ENCODE results near the gene PTTG1IP. TPM values are rescaled to one million over a fixed set of nuclear protein-coding genes. Genes with fewer than 3 reads are reported as not detected.

Gene PTTG1IP
- total RNA-seq, 1 experiment from 2014 or later: 136 TPM

DNA sequence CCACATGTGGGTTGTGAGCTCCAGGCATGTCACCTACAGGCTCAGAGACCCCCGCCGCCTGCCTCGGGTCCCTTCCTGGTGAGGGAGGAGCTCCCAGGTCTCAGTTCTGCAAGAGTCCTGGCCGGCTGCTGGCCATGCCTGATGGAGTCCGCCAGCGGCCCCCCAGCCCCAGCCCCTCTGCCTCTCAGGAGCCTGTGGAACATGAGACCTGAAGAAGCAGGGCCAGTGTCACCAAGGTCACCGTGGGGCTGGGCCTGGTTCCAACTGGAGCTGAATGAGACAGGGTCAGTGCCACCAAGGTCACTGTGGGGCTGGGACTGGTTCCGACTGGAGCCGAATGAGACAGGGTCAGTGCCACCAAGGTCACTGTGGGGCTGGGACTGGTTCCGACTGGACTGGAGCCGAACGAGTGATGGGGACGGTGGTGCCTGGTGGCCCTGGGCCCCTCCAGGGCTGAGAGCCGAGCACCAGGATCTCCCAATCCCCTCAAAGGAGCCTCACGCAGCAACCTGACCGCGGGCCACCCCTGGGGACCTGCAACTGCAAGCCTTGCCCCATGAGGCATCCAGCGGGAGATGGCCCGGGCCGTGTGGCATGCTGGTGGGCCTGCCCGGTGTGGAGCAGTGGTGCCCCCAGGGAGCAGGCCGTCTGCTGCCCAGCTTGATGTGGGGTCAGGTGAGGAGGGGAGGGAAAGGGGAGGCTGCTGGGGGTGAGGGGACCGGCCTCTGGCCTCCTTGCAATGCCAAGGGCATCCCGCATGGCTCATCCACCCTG, 14.5 kb upstream of the PTTG1IP start:
- peaks cover 4% of the 10 kb centered on the region for H3K36me3 Mint-ChIP-seq (ENCODE audit: insufficient read depth, unreplicated experiment)
- no peak for DNase-seq
- no peaks in the 10 kb centered on the region for H3K4me1 Mint-ChIP-seq (ENCODE audit: low read depth, unreplicated experiment)
- CTCF ChIA-PET: no interaction called here
- no TSS peak for BruUV-seq (replicated peaks)
- peaks cover 17% of the 10 kb centered on the region for H3K27me3 Mint-ChIP-seq (ENCODE audit: unreplicated experiment)
- intact Hi-C loops (cut with micrococcal nuclease; ENCODE audit: unreplicated experiment): no loop called here
- TF ChIP-seq, protein P1, sequence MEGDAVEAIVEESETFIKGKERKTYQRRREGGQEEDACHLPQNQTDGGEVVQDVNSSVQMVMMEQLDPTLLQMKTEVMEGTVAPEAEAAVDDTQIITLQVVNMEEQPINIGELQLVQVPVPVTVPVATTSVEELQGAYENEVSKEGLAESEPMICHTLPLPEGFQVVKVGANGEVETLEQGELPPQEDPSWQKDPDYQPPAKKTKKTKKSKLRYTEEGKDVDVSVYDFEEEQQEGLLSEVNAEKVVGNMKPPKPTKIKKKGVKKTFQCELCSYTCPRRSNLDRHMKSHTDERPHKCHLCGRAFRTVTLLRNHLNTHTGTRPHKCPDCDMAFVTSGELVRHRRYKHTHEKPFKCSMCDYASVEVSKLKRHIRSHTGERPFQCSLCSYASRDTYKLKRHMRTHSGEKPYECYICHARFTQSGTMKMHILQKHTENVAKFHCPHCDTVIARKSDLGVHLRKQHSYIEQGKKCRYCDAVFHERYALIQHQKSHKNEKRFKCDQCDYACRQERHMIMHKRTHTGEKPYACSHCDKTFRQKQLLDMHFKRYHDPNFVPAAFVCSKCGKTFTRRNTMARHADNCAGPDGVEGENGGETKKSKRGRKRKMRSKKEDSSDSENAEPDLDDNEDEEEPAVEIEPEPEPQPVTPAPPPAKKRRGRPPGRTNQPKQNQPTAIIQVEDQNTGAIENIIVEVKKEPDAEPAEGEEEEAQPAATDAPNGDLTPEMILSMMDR (IDR thresholded peaks at IDR 0.05; ENCODE audit: unreplicated experiment): no peak
- H3K4me3 Mint-ChIP-seq (ENCODE audit: low read depth, unreplicated experiment): no peak overlapping the region
- no peak overlapping the region for H3K27ac Mint-ChIP-seq (ENCODE audit: unreplicated experiment)
- no peaks in the 10 kb centered on the region for H3K9me3 Mint-ChIP-seq (ENCODE audit: low read depth, unreplicated experiment)

DNA sequence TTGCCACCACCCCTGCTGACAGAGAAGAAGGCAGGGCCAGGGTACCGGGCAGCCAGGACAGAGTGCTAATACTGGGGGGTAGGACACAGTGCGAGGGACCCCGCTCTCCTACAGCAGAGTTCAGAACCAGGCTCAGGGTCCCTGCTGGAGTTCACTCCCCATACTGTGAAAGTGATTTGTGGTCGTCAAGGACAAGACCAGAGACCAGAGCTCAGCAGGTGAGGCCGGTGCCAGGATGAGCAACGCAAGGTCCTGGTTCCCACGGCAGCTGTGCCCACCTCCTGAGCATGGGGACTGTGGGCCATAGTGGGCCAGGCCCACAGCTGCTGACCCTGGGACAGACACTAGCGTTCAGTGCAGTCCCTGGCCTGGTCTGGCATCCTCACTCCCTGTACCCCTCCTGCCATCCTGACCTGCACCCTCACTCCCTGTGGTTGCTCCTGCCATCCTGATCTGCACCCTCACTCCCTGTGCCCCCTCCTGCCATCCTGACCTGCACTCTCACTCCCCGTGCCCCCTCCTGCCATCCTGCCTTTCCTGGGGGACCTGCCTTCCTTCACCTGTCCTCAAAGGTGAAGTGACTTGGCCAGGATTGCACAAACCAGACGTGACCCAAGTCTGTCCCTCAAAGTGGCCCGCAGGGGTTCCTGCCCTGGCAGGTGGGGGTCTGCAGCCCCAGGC, 13.8 kb upstream of the PTTG1IP start:
- no peak overlapping the region for H3K27ac Mint-ChIP-seq (ENCODE audit: unreplicated experiment)
- no peak for DNase-seq
- TF ChIP-seq, protein P1 (IDR thresholded peaks at IDR 0.05; ENCODE audit: unreplicated experiment): no peak
- intact Hi-C loops (cut with micrococcal nuclease; ENCODE audit: unreplicated experiment): no loop called here
- H3K27me3 Mint-ChIP-seq (ENCODE audit: unreplicated experiment): peaks cover 23% of the 10 kb centered on the region
- no peak overlapping the region for H3K4me3 Mint-ChIP-seq (ENCODE audit: low read depth, unreplicated experiment)
- H3K9me3 Mint-ChIP-seq (ENCODE audit: low read depth, unreplicated experiment): no peaks in the 10 kb centered on the region
- H3K36me3 Mint-ChIP-seq (ENCODE audit: insufficient read depth, unreplicated experiment): peaks cover 4% of the 10 kb centered on the region
- CTCF ChIA-PET: no interaction called here
- no TSS peak for BruUV-seq (replicated peaks)
- H3K4me1 Mint-ChIP-seq (ENCODE audit: low read depth, unreplicated experiment): peaks cover 5% of the 10 kb centered on the region

DNA sequence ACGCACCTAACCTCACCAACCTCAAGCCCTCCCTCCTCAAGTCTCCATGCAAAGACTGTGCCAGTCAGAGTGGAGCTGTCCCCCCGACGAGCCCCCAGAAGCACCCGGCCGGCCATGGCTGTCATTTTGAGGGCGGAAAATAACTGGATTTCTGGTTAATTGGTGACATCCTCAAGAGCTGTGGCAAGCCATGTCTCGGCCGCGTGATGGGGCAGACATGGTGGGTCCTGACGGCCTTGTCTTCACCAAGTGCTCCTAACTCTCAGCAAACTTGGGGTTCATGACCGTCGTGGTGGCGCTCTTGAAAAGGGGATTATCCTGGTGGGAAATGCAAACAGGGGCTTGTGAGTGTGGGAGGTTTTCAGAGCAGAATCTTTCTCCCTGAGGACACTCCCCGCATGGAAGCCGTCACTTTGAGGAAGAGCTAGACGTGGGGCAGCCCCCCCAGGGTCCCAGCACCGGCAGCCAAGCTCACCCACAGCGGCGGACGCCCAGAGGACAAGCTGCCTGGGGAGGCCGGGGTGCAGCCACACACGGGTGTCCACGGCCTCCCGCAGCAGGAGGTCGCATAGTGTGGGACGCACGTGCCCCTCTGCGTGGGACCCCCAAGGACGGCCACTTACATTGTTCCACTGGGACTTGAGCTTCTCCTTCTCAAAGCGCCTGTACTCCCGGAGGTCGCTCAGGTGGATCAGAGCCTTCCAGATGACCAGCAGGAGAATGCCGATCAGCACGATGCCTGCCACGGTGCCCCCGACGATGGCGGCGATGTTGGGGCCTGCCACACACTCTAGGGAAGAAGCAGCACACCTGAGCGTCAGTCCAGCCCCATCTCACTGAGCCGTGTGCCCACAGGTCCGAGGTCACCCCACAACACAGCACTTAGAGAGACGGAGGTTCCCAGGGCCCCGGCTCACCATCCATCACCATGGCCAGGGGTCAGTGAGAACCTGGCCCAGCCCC, 12.9 kb upstream of the PTTG1IP start:
- no peaks in the 10 kb centered on the region for H3K9me3 Mint-ChIP-seq (ENCODE audit: low read depth, unreplicated experiment)
- CTCF ChIA-PET: no interaction called here
- H3K27me3 Mint-ChIP-seq (ENCODE audit: unreplicated experiment): peaks cover 31% of the 10 kb centered on the region
- no peak overlapping the region for H3K4me3 Mint-ChIP-seq (ENCODE audit: low read depth, unreplicated experiment)
- intact Hi-C loops (cut with micrococcal nuclease; ENCODE audit: unreplicated experiment): no loop called here
- H3K4me1 Mint-ChIP-seq (ENCODE audit: low read depth, unreplicated experiment): peaks cover 14% of the 10 kb centered on the region
- H3K27ac Mint-ChIP-seq (ENCODE audit: unreplicated experiment): no peak overlapping the region
- BruUV-seq (replicated peaks): no TSS peak
- TF ChIP-seq, protein P1 (IDR thresholded peaks at IDR 0.05; ENCODE audit: unreplicated experiment): no peak
- H3K36me3 Mint-ChIP-seq (ENCODE audit: insufficient read depth, unreplicated experiment): peaks cover 4% of the 10 kb centered on the region
- DNase-seq: no peak

DNA sequence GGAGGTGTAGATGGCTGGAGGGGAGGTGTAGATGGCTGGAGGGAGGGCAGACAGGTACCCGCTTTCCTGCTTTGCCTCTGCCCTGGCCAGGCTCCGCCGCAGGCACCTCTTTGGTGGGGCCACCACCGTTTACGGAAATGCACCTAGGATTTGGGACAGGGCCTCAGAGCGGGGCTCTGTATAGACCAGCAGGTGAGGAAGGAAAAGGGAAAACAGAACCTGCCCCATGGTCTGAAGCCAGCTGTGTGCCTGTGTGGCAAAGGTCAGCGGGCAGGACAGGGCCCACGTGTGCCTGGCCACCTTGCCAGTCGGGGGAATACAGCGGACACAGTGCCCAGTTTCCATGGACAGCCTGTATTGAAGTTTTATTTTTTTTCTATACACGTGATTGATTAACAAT, 12.1 kb upstream of the PTTG1IP start:
- Mint-ChIP-seq H3K27me3 (ENCODE audit: unreplicated experiment) (peaks cover 24% of the 10 kb centered on the region), H3K9me3 (ENCODE audit: low read depth, unreplicated experiment) (no peaks in the 10 kb centered on the region), H3K4me3 (ENCODE audit: low read depth, unreplicated experiment) (no peak overlapping the region), H3K27ac (ENCODE audit: unreplicated experiment) (no peak overlapping the region), H3K36me3 (ENCODE audit: insufficient read depth, unreplicated experiment) (peaks cover 4% of the 10 kb centered on the region), H3K4me1 (ENCODE audit: low read depth, unreplicated experiment) (peaks cover 19% of the 10 kb centered on the region)
- DNase-seq: no peak
- no TSS peak for BruUV-seq (replicated peaks)
- CTCF ChIA-PET: no interaction called here
- intact Hi-C loops (cut with micrococcal nuclease; ENCODE audit: unreplicated experiment): no loop called here
- TF ChIP-seq, protein P1 (IDR thresholded peaks at IDR 0.05; ENCODE audit: unreplicated experiment): no peak
